ENCODE measurements around the gene KRT86.

The KRT86 gene

DNA sequence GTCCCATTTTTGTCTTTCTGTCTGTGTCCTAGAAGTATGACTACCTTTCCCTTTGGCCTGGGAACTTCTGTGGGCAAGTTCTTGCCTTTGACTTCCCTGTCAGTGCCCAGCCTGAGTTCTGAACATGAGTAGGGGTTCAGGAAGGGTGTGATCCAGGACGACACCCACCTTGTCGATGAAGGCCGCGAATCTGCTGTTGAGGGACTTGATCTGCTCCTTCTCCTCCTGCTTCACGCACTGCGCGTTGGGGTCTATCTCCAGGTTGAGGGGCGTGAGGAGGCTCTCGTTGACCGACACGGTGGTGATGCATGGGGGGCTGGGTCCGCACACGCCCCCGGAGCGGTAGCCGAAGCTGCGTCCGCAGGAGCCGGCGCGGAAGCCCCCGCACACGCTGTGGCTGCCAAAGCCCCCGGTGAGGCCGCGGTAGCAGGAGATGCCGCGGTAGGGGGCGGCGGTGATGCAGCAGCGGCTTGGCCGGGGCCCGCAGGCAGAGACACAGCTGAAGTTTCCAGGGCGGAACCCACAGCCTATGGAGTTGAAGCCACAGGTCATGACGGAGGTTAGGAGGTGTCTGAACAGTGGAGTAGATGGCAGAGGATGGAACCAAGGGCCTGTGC is 46.4 kb downstream of the KRT86 start, which contains the start of gene KRT83:
TSS of gene KRT83 (minus strand) at position 615 of the 617 bp plus-strand sequence. CDS start at position 552, 63 bp downstream.
- TF ChIP-seq MAX (IDR thresholded peaks at IDR 0.05; ENCODE audit: low read depth, low read length) (no peak), POLR2A (IDR thresholded peaks at IDR 0.05; ENCODE audit: extremely low read depth, insufficient read length) (no peak), CTCF (IDR thresholded peaks at IDR 0.05; ENCODE audit: low read depth, low read length) (no peak), MYC (IDR thresholded peaks at IDR 0.05; ENCODE audit: low read depth, low read length) (no peak)
- no peak for DNase-seq (ENCODE audit: low read depth)
- H3K4me3 ChIP-seq (ENCODE audit: low read depth, low read length): no peak within 1 kb of the TSS

GRCh38 chr12:52321418-52321817 is 47.0 kb downstream of the KRT86 start:
- TF ChIP-seq MAX (IDR thresholded peaks at IDR 0.05; ENCODE audit: low read depth, low read length) (no peak), POLR2A (IDR thresholded peaks at IDR 0.05; ENCODE audit: extremely low read depth, insufficient read length) (no peak), MYC (IDR thresholded peaks at IDR 0.05; ENCODE audit: low read depth, low read length) (no peak), CTCF (IDR thresholded peaks at IDR 0.05; ENCODE audit: low read depth, low read length) (no peak)
- H3K4me3 ChIP-seq (ENCODE audit: low read depth, low read length): no peak overlapping the region
- no peak for DNase-seq (ENCODE audit: low read depth)

- no peak for TF ChIP-seq MAX (IDR thresholded peaks at IDR 0.05; ENCODE audit: low read depth, low read length)
- no peak for DNase-seq (ENCODE audit: low read depth)
- H3K4me3 ChIP-seq (ENCODE audit: low read depth, low read length): no peak overlapping the region
Measured at GRCh38 chr12:52322069-52322468, 47.6 kb downstream of the KRT86 start.

- H3K4me3 ChIP-seq (ENCODE audit: low read depth, low read length): no peak overlapping the region
- DNase-seq (ENCODE audit: low read depth): no peak
- TF ChIP-seq MAX (IDR thresholded peaks at IDR 0.05; ENCODE audit: low read depth, low read length) (no peak), CTCF (IDR thresholded peaks at IDR 0.05; ENCODE audit: low read depth, low read length) (no peak)
Measured at GRCh38 chr12:52323001-52323400, 48.6 kb downstream of the KRT86 start.

DNA sequence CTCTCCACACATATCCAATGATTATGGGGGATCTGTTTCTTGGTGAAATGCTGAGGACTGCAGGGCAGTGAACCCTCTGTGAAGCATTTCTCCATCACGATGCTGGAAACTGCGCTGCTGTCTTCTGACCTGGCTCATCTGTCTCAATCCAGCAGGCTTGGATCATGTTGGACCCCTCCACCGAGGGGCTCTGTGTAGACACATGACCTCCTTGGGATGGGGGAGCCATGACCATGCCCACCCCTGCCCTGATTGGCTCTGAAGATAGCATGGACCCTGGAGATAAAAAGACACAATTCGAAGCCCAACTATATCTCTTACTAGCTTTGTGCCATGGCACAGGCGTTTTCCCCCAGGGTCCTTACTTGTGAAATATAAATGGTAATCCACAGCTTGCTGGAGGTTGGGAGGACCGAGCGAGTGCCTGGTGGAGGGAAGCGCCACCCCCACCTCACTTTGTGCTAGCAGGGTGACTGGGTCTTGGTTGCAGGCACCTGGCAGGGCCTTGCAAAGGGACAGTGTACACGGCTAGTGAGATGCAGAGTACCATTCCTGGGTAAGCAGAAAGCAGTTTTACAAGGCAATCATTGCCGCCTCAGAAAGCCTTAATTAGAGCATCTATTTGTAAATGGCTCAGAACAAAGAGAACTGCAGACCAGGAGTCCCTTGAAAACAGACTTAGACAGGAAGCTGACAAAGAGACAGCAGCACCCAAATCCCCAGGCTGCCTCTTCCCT is 49.1 kb downstream of the KRT86 start:
- DNase-seq (ENCODE audit: low read depth): no peak
- TF ChIP-seq MAX (IDR thresholded peaks at IDR 0.05; ENCODE audit: low read depth, low read length) (no peak), CTCF (IDR thresholded peaks at IDR 0.05; ENCODE audit: low read depth, low read length) (no peak), MYC (IDR thresholded peaks at IDR 0.05; ENCODE audit: low read depth, low read length) (no peak), POLR2A (IDR thresholded peaks at IDR 0.05; ENCODE audit: extremely low read depth, insufficient read length) (no peak)
- no peak overlapping the region for H3K4me3 ChIP-seq (ENCODE audit: low read depth, low read length)

- no peak overlapping the region for H3K4me3 ChIP-seq (ENCODE audit: low read depth, low read length)
Measured at GRCh38 chr12:52324153-52324444, 49.7 kb downstream of the KRT86 start.

More at GRCh38 chr12:52324153-52324444, 49.7 kb downstream of the KRT86 start:
- no peak for DNase-seq (ENCODE audit: low read depth)
- TF ChIP-seq MYC (IDR thresholded peaks at IDR 0.05; ENCODE audit: low read depth, low read length): no peak

Measured in NB4 (cell line).